Activated naive CD8-positive, alpha-beta T cell treated with anti-CD3 and anti-CD28 coated beads, Interleukin-2, amount 50 U/mL, for 24 hours (primary cell): ENCODE measurements around the gene FAT1.

ENCODE experiments used
- ATAC-seq: fragments of 150-1000 bp; cut with Tn5 transposase; one replicate; pipeline ENCODE4 v1.10.0; 2021
- DNase-seq: peaks from one replicate; pipeline ENCODE4 v3.0.0; 2021
- H3K27ac Mint-ChIP-seq: one replicate; pipeline ENCODE4 v1.8.0; 2021; ENCODE audit warnings: mild to moderate bottlenecking, mixed read lengths
- H3K27me3 Mint-ChIP-seq: one replicate; pipeline ENCODE4 v1.8.0; 2021; ENCODE audit warnings: mixed read lengths
- H3K36me3 Mint-ChIP-seq: one replicate; pipeline ENCODE4 v1.8.0; 2021; ENCODE audit warnings: low read depth, mixed read lengths
- H3K4me1 Mint-ChIP-seq: one replicate; pipeline ENCODE4 v1.8.0; 2021; ENCODE audit warnings: mixed read lengths
- H3K4me3 Mint-ChIP-seq: one replicate; pipeline ENCODE4 v1.8.0; 2021; ENCODE audit warnings: mild to moderate bottlenecking, moderate library complexity, mixed read lengths
- H3K9me3 Mint-ChIP-seq: one replicate; pipeline ENCODE4 v1.8.0; 2021; ENCODE audit warnings: mixed read lengths

The FAT1 gene

GRCh38 chr4:186622788-186623464 lies 100.7 kb downstream of the FAT1 start:
- Mint-ChIP-seq H3K9me3 (peaks cover 2% of the 10 kb centered on the region), H3K36me3 (no peaks in the 10 kb centered on the region), H3K4me3 (no peak overlapping the region), H3K27ac (no peak overlapping the region), H3K4me1 (peaks cover 2% of the 10 kb centered on the region), H3K27me3 (no peaks in the 10 kb centered on the region)
- DNase-seq (no peak), ATAC-seq (no peak)

DNA sequence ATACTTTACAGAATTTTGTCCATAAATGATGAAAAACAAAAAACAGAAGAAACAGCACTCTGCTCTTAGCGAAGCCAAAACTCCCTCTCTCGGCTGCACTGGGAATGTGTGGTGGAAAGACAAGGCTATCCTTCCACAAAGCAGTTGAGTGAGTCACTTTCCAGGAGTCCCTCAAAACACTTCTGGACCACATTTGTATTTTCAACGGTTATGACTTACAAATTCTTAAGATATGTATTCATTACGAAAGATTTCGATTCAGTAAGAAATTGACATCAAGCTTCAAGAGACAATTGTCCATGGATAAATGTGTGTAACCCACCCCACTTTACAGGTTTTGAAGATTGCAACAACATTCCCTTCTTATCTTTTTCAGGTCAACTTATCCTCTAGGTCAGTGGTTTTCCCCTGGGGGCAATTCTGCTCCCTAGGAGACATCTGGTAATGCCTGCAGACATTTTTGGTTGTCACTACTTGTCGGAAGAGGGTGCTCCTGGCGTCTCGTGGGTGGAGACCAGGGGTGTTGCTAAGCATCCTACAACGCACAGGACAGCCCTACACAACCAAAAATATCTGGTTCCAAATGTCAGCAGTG lies 101.6 kb downstream of the FAT1 start:
- no peaks in the 10 kb centered on the region for H3K27me3 Mint-ChIP-seq
- H3K9me3 Mint-ChIP-seq, result no peaks in the 10 kb centered on the region
- ATAC-seq (no peak), DNase-seq (no peak)
- H3K36me3 Mint-ChIP-seq, result no peaks in the 10 kb centered on the region
- no peak overlapping the region for H3K27ac Mint-ChIP-seq
- no peak overlapping the region for H3K4me3 Mint-ChIP-seq
- no peaks in the 10 kb centered on the region for H3K4me1 Mint-ChIP-seq

- DNase-seq (no peak), ATAC-seq (no peak)
- H3K27me3 Mint-ChIP-seq, result no peaks in the 10 kb centered on the region
- H3K4me1 Mint-ChIP-seq, result no peaks in the 10 kb centered on the region
- no peak overlapping the region for H3K27ac Mint-ChIP-seq
- H3K9me3 Mint-ChIP-seq, result peaks cover 10% of the 10 kb centered on the region
- no peaks in the 10 kb centered on the region for H3K36me3 Mint-ChIP-seq
- no peak overlapping the region for H3K4me3 Mint-ChIP-seq
Observed at GRCh38 chr4:186619088-186619487, 104.6 kb downstream of the FAT1 start.

- no peaks in the 10 kb centered on the region for H3K36me3 Mint-ChIP-seq
- no peak overlapping the region for H3K27ac Mint-ChIP-seq
- no peak for ATAC-seq
- H3K4me3 Mint-ChIP-seq, result no peak overlapping the region
- peaks cover 10% of the 10 kb centered on the region for H3K9me3 Mint-ChIP-seq
- no peaks in the 10 kb centered on the region for H3K4me1 Mint-ChIP-seq
- DNase-seq, result no peak
- H3K27me3 Mint-ChIP-seq, result no peaks in the 10 kb centered on the region
Observed at GRCh38 chr4:186617921-186618320, 105.7 kb downstream of the FAT1 start.

DNA sequence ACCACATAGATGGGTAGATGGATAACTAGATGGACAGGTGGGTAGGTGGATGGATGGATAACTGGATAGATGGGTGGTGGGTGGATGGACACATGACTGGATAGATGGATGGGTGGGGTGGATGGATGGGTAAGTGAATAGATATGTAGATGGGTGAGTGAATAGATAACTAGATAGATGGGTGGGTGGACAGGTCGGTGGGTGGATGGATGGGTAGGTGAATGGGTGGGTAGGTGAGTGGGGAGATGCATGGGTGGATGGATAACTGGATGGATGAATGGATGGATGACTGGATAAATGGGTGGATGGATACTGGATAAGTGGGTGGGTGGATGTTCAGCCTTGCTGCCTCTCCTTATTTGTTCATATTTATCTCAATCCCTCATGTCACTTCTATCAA lies 116.2 kb downstream of the FAT1 start:
- ATAC-seq (no peak), DNase-seq (no peak)
- no peak overlapping the region for H3K27ac Mint-ChIP-seq
- H3K36me3 Mint-ChIP-seq, result no peaks in the 10 kb centered on the region
- H3K4me3 Mint-ChIP-seq, result no peak overlapping the region
- peaks cover 6% of the 10 kb centered on the region for H3K9me3 Mint-ChIP-seq
- H3K27me3 Mint-ChIP-seq, result no peaks in the 10 kb centered on the region
- no peaks in the 10 kb centered on the region for H3K4me1 Mint-ChIP-seq

GRCh38 chr4:186606591-186606992 lies 117.1 kb downstream of the FAT1 start:
- Mint-ChIP-seq H3K4me1 (no peaks in the 10 kb centered on the region), H3K9me3 (peaks cover 6% of the 10 kb centered on the region), H3K4me3 (no peak overlapping the region), H3K36me3 (no peaks in the 10 kb centered on the region), H3K27ac (no peak overlapping the region), H3K27me3 (no peaks in the 10 kb centered on the region)
- DNase-seq (no peak), ATAC-seq (no peak)

- ATAC-seq (no peak), DNase-seq (no peak)
- H3K27me3 Mint-ChIP-seq, result no peaks in the 10 kb centered on the region
- no peak overlapping the region for H3K27ac Mint-ChIP-seq
- H3K4me3 Mint-ChIP-seq, result no peak overlapping the region
- H3K36me3 Mint-ChIP-seq, result no peaks in the 10 kb centered on the region
- H3K9me3 Mint-ChIP-seq, result peaks cover 6% of the 10 kb centered on the region
- H3K4me1 Mint-ChIP-seq, result no peaks in the 10 kb centered on the region
Observed at GRCh38 chr4:186605261-186605865, 118.3 kb downstream of the FAT1 start.

- no peak overlapping the region for H3K4me3 Mint-ChIP-seq
- no peak overlapping the region for H3K27ac Mint-ChIP-seq
- H3K27me3 Mint-ChIP-seq, result no peaks in the 10 kb centered on the region
- DNase-seq (no peak), ATAC-seq (no peak)
- peaks cover 6% of the 10 kb centered on the region for H3K9me3 Mint-ChIP-seq
- H3K36me3 Mint-ChIP-seq, result no peaks in the 10 kb centered on the region
- H3K4me1 Mint-ChIP-seq, result no peaks in the 10 kb centered on the region
Observed at GRCh38 chr4:186604124-186604807, 119.4 kb downstream of the FAT1 start.

GRCh38 chr4:186602978-186603377 lies 120.7 kb downstream of the FAT1 start:
- no peaks in the 10 kb centered on the region for H3K9me3 Mint-ChIP-seq
- no peaks in the 10 kb centered on the region for H3K36me3 Mint-ChIP-seq
- ATAC-seq (no peak), DNase-seq (no peak)
- H3K27me3 Mint-ChIP-seq, result no peaks in the 10 kb centered on the region
- no peaks in the 10 kb centered on the region for H3K4me1 Mint-ChIP-seq
- H3K27ac Mint-ChIP-seq, result no peak overlapping the region
- H3K4me3 Mint-ChIP-seq, result no peak overlapping the region

DNA sequence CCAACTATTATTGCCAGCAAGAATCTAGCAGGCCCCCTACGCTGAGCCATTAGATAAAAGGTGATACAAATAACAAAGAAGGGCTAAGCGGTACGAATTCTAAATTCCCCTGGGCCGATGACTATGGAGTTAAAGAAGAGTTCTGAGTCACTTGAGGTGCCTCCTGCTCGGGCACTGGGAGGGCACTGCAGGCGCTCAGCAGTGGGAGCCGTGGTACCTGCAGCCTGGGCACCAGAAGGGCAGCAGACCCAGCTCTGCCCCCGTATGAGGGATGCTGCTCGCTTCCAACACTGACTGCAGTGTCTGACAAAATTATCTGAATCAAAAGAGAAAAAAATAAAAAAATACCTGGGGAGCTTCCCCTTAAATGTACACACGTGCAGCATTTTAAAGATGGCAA lies 124.2 kb downstream of the FAT1 start:
- Mint-ChIP-seq H3K27ac (no peak overlapping the region), H3K4me1 (no peaks in the 10 kb centered on the region), H3K36me3 (no peaks in the 10 kb centered on the region), H3K4me3 (no peak overlapping the region), H3K9me3 (no peaks in the 10 kb centered on the region), H3K27me3 (no peaks in the 10 kb centered on the region)
- ATAC-seq (no peak), DNase-seq (no peak)

DNA sequence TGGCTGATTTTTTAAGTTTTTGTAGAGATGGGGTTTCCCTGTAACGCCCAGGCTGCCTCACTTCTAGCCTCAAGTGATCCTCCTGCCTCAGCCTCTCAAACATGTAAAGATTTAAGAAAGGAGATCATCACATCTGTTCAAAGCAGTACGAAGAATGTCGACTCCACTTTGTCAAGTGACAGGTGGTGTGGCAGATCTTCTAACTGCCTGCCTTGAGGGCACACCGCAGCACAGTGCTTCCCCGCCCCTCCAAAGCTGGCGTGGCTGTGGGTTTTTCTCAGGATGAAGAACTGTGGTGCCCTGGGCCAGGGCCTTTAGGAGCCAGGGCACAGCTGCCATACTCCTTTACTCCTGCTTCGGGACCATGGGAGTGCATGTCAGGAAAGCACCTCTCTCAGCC lies 125.0 kb downstream of the FAT1 start:
- ATAC-seq (no peak), DNase-seq (no peak)
- H3K4me1 Mint-ChIP-seq, result no peaks in the 10 kb centered on the region
- no peak overlapping the region for H3K27ac Mint-ChIP-seq
- H3K36me3 Mint-ChIP-seq, result no peaks in the 10 kb centered on the region
- H3K4me3 Mint-ChIP-seq, result no peak overlapping the region
- H3K9me3 Mint-ChIP-seq, result no peaks in the 10 kb centered on the region
- H3K27me3 Mint-ChIP-seq, result no peaks in the 10 kb centered on the region

DNA sequence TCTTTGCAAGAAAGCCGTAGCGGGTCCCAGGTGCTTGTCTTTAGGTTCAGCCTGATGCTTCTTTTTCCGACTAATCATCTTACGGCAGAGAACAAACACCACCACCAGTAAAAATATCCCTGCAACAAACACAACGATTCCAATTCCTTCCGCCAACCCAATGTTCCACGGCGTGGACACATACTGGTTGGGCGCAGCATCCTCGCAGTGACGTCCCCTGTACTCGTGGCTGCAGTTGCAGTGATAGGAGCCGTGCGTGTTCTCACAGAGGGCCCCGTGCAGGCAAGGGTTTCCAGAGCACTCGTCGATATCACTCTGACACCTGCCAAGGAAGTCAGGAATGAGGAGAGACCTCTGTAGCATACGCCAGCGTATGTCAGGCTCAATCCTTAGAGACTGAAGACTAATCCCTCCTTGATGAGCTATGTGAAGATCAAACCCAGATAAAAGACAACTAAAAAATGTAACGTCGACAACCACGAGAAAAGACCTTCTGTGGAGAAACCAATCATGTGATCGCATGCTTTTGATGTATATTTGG lies 126.7 kb downstream of the FAT1 start:
- DNase-seq (no peak), ATAC-seq (no peak)
- Mint-ChIP-seq H3K27ac (no peak overlapping the region), H3K36me3 (no peaks in the 10 kb centered on the region), H3K4me1 (no peaks in the 10 kb centered on the region), H3K4me3 (no peak overlapping the region), H3K9me3 (no peaks in the 10 kb centered on the region), H3K27me3 (no peaks in the 10 kb centered on the region)

GRCh38 chr4:186596346-186596745 lies 127.3 kb downstream of the FAT1 start:
- DNase-seq (no peak), ATAC-seq (no peak)
- no peak overlapping the region for H3K4me3 Mint-ChIP-seq
- H3K9me3 Mint-ChIP-seq, result no peaks in the 10 kb centered on the region
- H3K27me3 Mint-ChIP-seq, result no peaks in the 10 kb centered on the region
- no peaks in the 10 kb centered on the region for H3K4me1 Mint-ChIP-seq
- H3K36me3 Mint-ChIP-seq, result no peaks in the 10 kb centered on the region
- no peak overlapping the region for H3K27ac Mint-ChIP-seq

DNA sequence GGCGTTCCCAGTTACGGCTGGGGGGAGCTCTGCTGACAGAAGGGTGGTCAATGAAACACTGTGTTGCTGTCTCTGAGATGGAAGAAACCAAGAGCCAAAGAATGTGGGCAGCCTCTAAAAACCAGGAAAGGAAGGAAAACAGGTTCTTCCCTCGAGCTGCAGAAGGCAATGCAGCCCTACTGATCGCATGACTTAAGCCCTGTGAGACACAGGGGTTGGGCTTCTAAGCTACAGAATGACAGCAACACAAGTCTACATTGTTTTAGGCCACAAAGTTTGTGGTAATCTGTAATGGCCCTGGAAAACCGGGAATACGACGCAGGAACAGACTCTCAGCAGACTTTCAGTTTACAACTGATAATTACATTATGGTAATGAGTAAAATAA lies 130.1 kb downstream of the FAT1 start:
- no peaks in the 10 kb centered on the region for H3K4me1 Mint-ChIP-seq
- no peak overlapping the region for H3K4me3 Mint-ChIP-seq
- no peaks in the 10 kb centered on the region for H3K36me3 Mint-ChIP-seq
- DNase-seq (no peak), ATAC-seq (no peak)
- H3K27me3 Mint-ChIP-seq, result no peaks in the 10 kb centered on the region
- H3K27ac Mint-ChIP-seq, result no peak overlapping the region
- H3K9me3 Mint-ChIP-seq, result no peaks in the 10 kb centered on the region
